Measurements from ENCODE around the gene SELPLG.
"Not testable (repeated sequence)": the region's sequence is repeated elsewhere in the genome, so short reads cannot be mapped to it uniquely, and the experiment has no call there.

SELPLG gene

GRCh38 chr12:108633534-108634248 is at the start of gene SELPLG:
Gene SELPLG, minus strand, starts transcription at chr12:108633894. Its CDS starts 9,587 bp downstream, at chr12:108624307.
- peak; percentile 49 for DNase-seq

GRCh38 chr12:108681317-108681716 is 47.6 kb upstream of the SELPLG start:
- no peak for DNase-seq

GRCh38 chr12:108679106-108679681 is 45.5 kb upstream of the SELPLG start:
- no peak for DNase-seq

GRCh38 chr12:108678104-108678730 is 44.5 kb upstream of the SELPLG start:
- no peak for DNase-seq

GRCh38 chr12:108677381-108677780 is 43.7 kb upstream of the SELPLG start:
- DNase-seq = no peak

GRCh38 chr12:108676707-108677106 is 43.0 kb upstream of the SELPLG start:
- DNase-seq = no peak

GRCh38 chr12:108675792-108676191 is 42.1 kb upstream of the SELPLG start:
- DNase-seq = no peak

- no peak for DNase-seq
These were observed 38.4 kb upstream of the SELPLG start for GRCh38 chr12:108672054-108672453.

GRCh38 chr12:108671110-108671509 is 37.4 kb upstream of the SELPLG start:
- no peak for DNase-seq

- no peak for DNase-seq
These were observed 36.5 kb upstream of the SELPLG start for GRCh38 chr12:108670066-108670631.

- DNase-seq = no peak
These were observed 34.8 kb upstream of the SELPLG start for GRCh38 chr12:108668542-108668941.

GRCh38 chr12:108668063-108668462 is 34.4 kb upstream of the SELPLG start:
- no peak for DNase-seq

GRCh38 chr12:108667349-108667748 is 33.7 kb upstream of the SELPLG start:
- DNase-seq = no peak

- no peak for DNase-seq
These were observed 32.7 kb upstream of the SELPLG start for GRCh38 chr12:108666401-108666881.

- DNase-seq = no peak
These were observed 32.0 kb upstream of the SELPLG start for GRCh38 chr12:108665608-108666202.

- DNase-seq = peak; percentile 41
These were observed 30.9 kb upstream of the SELPLG start for GRCh38 chr12:108664338-108665258.

- DNase-seq = no peak
These were observed 29.8 kb upstream of the SELPLG start for GRCh38 chr12:108663324-108664015.

- not testable (repeated sequence) for DNase-seq
These were observed 24.4 kb upstream of the SELPLG start for GRCh38 chr12:108658115-108658514.

GRCh38 chr12:108657130-108657745 is 23.5 kb upstream of the SELPLG start:
- peak; percentile 53 for DNase-seq

GRCh38 chr12:108656247-108656646 is 22.6 kb upstream of the SELPLG start:
- DNase-seq = not testable (repeated sequence)

GRCh38 chr12:108655812-108656175 is 22.1 kb upstream of the SELPLG start:
- not testable (repeated sequence) for DNase-seq

All from NCI-H187 treated with DMSO at 0.1 percent for 48 hours (cell line).